ENCODE measurements around the gene SPANXD.
"Not testable (repeated sequence)": the region's sequence is repeated elsewhere in the genome, so short reads cannot be mapped to it uniquely, and the experiment has no call there.

SPANXD gene, protein sequence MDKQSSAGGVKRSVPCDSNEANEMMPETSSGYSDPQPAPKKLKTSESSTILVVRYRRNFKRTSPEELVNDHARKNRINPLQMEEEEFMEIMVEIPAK

DNA sequence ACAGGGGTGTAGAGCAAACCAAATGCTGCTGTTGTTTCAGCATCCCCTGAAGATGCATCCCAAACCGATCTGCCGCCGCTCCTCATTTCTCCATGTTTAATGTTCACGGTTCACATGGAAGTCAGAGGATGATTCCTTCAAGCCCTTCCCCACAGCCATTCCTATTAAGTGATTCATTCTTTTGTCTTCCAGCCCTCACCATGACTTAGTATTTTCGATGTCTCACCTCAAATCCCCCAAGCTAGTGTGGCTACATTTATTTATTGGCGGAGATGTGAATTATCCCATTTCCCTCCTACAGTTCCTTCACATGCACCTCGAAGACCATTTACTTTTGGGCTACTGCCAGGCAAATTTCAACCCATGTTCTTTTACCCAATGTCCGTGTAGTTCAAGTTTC is at the start of gene SPANXD:
Gene SPANXD, minus strand, starts transcription at position 101 of the 400 bp plus-strand sequence. CDS start 334 bp downstream, outside the sequence.
- in situ Hi-C loops (cut with MboI; ENCODE audit: low sequenced_read_pairs), result not testable (repeated sequence)

DNA sequence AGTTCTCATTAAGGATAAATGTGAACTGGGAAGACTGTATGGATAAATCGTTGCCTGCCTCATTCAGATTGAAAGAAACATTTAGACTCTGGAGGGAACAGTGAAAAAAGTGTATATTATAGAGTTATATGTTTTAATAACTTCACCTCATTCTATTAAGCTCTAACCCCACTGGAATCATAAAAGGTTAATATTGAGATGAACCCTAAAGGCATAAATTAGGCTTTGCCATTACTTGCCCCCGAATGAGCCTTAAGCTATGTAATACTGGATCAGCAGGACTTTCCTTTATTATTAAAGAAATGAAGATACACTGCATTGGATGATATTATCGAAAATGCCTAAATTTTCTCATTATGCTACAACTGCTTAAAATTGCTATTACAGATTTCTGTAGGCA is 44.1 kb upstream of the SPANXD start:
- in situ Hi-C loops (cut with MboI; ENCODE audit: low sequenced_read_pairs), result no loop called here

DNA sequence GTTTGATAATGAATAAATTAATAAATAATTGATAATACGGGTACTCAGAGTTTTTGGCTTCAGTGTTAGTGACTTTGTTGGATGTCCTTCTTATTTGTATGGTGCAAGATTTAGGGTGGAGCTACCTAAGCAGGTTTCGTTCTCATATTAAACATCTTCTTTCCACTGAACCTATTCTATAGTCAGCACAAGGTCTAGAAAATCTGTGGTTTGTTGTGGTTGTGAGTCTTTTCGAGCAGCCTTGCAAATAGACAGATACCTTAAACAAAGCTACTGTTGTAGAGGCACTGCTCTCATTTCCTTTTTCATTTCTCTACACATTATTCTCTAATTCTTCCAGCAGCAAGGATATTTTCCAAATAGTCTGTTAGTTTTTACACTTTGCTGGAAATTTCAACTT is 38.1 kb upstream of the SPANXD start:
- in situ Hi-C loops (cut with MboI; ENCODE audit: low sequenced_read_pairs), result no loop called here

DNA sequence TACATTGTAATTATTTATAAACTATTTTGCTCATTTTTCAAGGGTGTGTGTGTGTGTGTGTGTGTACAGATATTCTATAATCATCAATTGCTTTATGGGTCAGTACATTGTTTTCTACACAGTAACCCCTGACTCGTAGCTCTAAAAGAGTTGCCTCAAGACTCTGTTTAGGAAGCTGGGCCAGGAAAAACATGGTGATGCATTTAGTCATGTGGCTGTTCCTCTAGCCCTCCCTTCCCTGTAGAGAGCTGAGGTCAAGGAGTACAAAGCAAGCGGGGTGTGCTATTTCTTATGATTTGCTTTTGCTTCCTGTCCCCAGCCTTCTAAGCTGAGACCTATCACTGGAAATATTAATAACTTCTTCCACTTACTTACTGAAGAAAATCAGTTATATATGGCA is 34.8 kb upstream of the SPANXD start:
- in situ Hi-C loops (cut with MboI; ENCODE audit: low sequenced_read_pairs), result no loop called here

DNA sequence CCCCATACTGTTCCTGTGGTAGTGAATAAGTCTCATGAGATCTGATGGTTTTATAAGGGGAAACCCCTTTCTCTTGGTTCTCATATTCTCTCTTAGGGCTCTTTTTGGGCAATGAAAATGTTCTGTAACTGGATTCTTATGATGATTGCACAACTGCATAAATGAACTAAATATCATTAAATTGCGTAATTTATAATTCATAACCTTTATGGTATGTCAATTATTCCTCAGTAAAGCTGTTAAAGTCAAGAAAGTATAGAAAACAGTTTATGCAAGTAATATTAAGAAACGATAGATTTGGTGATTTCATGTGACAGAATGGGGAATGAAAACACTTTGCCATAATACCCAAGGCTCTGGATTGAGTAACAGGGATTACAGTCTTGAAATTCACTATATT is 33.5 kb upstream of the SPANXD start:
- in situ Hi-C loops (cut with MboI; ENCODE audit: low sequenced_read_pairs), result no loop called here

DNA sequence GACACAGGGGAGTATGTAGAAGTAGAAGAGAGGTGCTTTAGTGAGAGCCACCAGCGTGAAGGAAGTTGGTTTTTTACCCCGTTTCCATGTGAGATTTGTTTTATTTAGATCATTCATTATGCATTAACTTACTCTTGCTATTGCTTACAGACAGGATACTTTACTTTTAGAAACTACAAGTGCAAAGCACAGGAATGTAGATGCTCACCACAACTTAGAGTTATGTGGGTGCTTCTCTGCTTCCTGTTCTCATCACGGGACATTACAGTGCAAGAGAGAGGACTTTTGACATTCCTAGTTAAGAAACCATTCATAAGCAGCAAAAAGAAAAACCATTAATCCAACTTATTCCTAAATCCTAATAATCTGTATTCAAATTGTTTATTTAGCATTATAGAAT is 25.6 kb upstream of the SPANXD start:
- in situ Hi-C loops (cut with MboI; ENCODE audit: low sequenced_read_pairs), result no loop called here

DNA sequence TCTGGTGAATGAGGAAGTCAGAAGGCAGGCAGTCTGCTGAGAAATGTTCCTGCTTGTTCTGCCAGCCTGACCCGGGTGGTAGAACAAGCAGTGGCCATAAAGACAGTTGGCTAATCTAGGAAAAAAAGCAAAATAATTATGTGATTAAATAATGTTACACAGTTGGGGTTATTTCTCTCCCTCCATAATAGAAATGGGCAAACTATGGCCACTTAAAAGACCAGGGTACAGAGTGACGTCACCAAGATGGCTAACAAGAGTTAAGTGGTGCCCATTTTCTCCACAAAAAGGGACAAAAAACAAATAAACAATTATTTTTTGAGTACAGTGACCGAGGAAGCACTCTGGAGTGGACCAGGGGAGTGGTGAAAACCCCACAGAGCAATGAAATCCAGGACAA is 16.1 kb upstream of the SPANXD start:
- in situ Hi-C loops (cut with MboI; ENCODE audit: low sequenced_read_pairs), result no loop called here

DNA sequence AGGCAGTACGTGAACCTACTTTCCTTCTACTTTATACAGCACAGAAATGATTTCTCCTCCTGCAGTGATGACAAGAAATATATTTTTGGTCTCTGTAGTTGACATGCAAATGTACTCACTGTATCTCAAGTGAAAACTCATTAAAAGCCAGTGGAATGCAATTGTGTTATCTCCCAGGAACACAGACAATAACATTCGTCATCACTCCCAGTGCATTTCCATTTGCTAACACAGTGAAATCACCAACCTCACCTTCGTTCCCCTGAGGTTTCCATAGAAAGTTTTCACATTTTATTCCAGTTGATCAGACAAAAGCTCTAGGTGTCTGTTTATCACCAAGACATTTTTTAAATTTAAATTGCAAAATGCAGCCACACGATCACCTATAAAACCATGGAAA is 2.5 kb upstream of the SPANXD start:
- in situ Hi-C loops (cut with MboI; ENCODE audit: low sequenced_read_pairs), result no loop called here

DNA sequence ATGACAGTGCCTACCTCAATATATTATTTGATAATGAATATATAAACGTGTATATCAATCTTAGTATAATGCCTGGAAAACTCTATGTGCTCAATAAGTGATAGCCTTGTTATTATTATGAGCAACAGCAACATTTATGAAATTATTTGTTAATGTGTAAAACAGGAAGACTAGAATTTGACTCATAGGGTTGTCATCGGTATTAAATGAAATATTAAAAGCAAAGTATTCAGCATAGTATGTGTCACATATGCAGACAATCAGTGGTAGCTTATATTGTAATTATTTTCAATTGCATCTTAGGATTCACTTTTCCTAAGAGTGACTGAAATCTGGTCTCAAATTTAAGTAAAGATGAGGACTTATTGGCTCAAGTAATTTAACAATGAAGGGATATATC is 24.6 kb downstream of the SPANXD start:
- in situ Hi-C loops (cut with MboI; ENCODE audit: low sequenced_read_pairs), result no loop called here

DNA sequence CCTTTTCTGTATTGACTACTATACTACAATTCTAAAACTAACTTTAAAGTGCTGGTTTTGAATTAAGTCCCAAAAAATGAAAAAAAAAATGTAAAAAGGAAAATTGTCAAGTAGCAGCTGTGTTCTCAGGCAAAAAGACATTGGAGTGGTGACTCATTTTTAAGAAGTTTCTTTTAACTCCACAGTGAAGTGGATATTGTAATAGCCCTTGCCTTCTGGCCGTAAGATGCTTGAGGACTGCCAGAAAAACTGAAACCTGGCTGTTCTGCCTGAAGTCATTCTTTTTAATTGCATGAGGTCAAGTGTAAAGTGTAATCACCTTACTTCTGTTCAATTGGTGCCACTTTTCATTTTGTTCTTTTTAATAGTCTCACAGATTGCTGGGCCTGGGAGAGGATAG is 28.9 kb downstream of the SPANXD start:
- in situ Hi-C loops (cut with MboI; ENCODE audit: low sequenced_read_pairs), result no loop called here

DNA sequence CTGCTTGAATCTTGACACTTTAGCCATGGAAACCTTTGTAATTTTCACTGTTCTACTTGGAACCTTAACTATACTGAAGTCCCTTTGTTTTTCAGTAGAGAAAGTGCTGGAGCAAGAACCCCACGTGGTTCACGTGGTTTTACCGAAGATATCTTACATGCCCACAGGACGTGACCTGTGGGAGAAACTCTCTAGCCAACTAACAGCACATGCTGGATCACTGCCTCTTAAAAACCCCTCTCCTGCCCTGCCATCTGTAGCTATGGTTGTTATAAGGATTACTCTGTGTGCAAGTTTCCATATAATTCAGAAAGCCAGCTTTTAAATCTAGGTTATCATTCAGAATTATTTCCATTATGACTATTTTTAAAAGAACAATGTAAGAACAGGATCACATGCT is 30.2 kb downstream of the SPANXD start:
- in situ Hi-C loops (cut with MboI; ENCODE audit: low sequenced_read_pairs), result no loop called here

DNA sequence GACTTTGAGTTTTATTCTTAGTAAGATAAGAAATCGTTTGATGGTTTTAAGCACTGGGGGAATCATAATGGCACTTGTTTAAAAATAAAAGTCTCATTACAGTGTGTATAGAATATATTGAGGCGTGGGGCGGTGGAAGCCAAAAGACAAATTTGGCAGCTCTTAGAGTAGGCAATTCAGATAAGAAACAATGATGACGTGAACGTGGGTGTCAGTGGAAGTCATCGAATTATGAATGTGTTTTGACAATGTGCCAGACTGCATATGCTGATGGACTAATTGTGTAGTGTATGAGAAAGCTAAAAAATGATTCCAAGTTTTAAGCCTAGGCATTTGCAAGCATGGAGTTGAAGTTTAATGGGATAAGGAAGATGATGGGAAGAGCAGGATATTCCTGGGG is 35.8 kb downstream of the SPANXD start:
- in situ Hi-C loops (cut with MboI; ENCODE audit: low sequenced_read_pairs), result no loop called here

DNA sequence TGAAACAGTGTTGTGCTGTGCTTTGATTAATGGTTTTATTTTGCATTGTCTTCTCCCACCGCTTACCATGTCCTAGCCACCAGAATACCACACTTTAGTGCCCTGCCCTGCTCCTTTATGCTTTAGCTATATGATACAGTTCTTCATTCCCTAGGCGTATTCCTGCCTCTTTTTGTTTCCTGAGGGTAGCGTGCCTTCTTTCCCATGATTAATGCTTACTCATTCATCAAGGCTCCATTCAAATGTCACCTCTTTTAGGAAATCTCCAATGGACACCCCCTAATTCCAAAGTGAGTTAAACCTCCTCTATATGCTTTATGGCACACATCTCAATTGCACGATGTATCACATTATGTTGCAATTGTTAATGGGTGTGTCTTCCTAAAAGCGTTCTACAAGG is 46.3 kb downstream of the SPANXD start:
- in situ Hi-C loops (cut with MboI; ENCODE audit: low sequenced_read_pairs), result no loop called here

Data from HL-60/S4 (cell line).